Colonic mucosa (tissue), 4 donors: Measurements from ENCODE around the gene MYLIP. TPM values are rescaled to one million over a fixed set of nuclear protein-coding genes. Genes with fewer than 3 reads are reported as not detected.
A peak's percentile ranks its signal among the peaks of the same experiment; 100 is the strongest.

ENCODE experiments used
- DNase-seq: peaks from one replicate; pipeline ENCODE4 v3.0.0-alpha.2; 2020
- H3K27ac ChIP-seq: fragments of 200-600 bp; one replicate; pipeline ENCODE4 v1.8.0; 2021
- H3K27me3 ChIP-seq: fragments of 200-600 bp; one replicate; pipeline ENCODE4 v1.8.0; 2021
- H3K36me3 ChIP-seq: fragments of 200-600 bp; one replicate; pipeline ENCODE4 v1.8.0; 2021
- H3K4me1 ChIP-seq: fragments of 200-600 bp; one replicate; pipeline ENCODE4 v1.8.0; 2021; ENCODE audit warnings: mild to moderate bottlenecking
- H3K4me3 ChIP-seq: fragments of 200-600 bp; one replicate; pipeline ENCODE4 v1.8.0; 2021
- H3K9ac ChIP-seq, 2 donors: one replicate each; pipeline ENCODE4 v1.7.0; 2013; ENCODE audit warnings: control low read depth in 2 of 2, low read depth in 2 of 2, low read length in 2 of 2
- H3K9me3 ChIP-seq: fragments of 200-600 bp; one replicate; pipeline ENCODE4 v1.8.0; 2021
- intact Hi-C: fragments of 100-400 bp; cut with DNase I; formaldehyde crosslinking; loops from one replicate; pipeline ENCODE4 v1.14.1; 2022
- total RNA-seq, 2 donors: library from RNA; stranded (reverse); fragmentation: NEBNext Ultra II Directional in 1 of 2; extraction: Animal tissue kit (Norgen Biotek cat#: 25700) in 1 of 2; gene quantifications; one replicate each; pipeline ENCODE4 v1.2.1, GENCODE V29; 2021
- TF ChIP-seq, protein P1 (sequence below): fragments of 200-600 bp; IDR thresholded peaks from one replicate; pipeline ENCODE4 v1.8.0; 2022; ENCODE audit warnings: antibody characterized with exemption, mild to moderate bottlenecking
- donor health status: healthy.
- donor health status: DM: no; HTN: no; CAD: no.
- donor health status: DM: no; HTN: no; CAD: no.

MYLIP gene
- total RNA-seq, 2 donors from 2014 or later: 23.9 to 32.2 TPM

GRCh38 chr6:16134430-16134829 lies 5.5 kb downstream of the MYLIP start:
- Histone ChIP-seq H3K9ac (no peak overlapping the region), H3K27ac (no peak overlapping the region), H3K9me3 (no peaks in the 10 kb centered on the region), H3K36me3 (no peaks in the 10 kb centered on the region), H3K4me1 (peaks cover 33% of the 10 kb centered on the region), H3K4me3 (no peak overlapping the region), H3K27me3 (no peaks in the 10 kb centered on the region)
- TF ChIP-seq, protein P1, sequence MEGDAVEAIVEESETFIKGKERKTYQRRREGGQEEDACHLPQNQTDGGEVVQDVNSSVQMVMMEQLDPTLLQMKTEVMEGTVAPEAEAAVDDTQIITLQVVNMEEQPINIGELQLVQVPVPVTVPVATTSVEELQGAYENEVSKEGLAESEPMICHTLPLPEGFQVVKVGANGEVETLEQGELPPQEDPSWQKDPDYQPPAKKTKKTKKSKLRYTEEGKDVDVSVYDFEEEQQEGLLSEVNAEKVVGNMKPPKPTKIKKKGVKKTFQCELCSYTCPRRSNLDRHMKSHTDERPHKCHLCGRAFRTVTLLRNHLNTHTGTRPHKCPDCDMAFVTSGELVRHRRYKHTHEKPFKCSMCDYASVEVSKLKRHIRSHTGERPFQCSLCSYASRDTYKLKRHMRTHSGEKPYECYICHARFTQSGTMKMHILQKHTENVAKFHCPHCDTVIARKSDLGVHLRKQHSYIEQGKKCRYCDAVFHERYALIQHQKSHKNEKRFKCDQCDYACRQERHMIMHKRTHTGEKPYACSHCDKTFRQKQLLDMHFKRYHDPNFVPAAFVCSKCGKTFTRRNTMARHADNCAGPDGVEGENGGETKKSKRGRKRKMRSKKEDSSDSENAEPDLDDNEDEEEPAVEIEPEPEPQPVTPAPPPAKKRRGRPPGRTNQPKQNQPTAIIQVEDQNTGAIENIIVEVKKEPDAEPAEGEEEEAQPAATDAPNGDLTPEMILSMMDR: no peak
- intact Hi-C loops: loop anchor here (10.0 kb wide), 1 partner anchor 50 kb away; no protein-coding TSS in a partner anchor
- DNase-seq: no peak

DNA sequence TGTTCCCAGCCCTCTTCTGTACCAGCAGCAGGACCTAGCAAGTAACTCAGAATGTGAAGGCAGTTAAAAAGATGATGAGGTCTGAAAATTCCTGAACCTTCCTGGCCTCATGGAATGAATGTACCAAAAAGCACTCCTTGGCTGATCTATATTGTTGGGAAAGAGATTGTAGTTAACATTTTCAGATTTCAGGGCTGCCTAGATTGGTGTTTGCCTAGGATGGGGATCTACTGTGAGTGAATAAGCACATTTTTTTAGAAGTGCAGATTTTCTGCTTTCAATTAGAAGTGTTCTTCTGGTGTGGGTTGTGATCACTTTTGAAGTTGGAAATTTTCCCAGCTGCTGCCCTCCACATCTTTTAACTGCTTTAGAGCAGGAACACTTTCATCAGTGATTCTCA lies 6.2 kb downstream of the MYLIP start:
- H3K9ac ChIP-seq: peak overlapping the region in 1 of 2 donors; percentile 51
- intact Hi-C loops: loop anchor here (10.0 kb wide), 1 partner anchor 50 kb away; no protein-coding TSS in a partner anchor
- H3K27me3 ChIP-seq: no peaks in the 10 kb centered on the region
- no peaks in the 10 kb centered on the region for H3K36me3 ChIP-seq
- H3K27ac ChIP-seq: peak overlapping the region; percentile 14
- no peak for DNase-seq
- H3K9me3 ChIP-seq: no peaks in the 10 kb centered on the region
- TF ChIP-seq, protein P1: no peak
- H3K4me3 ChIP-seq: no peak overlapping the region
- H3K4me1 ChIP-seq: peaks cover 33% of the 10 kb centered on the region

DNA sequence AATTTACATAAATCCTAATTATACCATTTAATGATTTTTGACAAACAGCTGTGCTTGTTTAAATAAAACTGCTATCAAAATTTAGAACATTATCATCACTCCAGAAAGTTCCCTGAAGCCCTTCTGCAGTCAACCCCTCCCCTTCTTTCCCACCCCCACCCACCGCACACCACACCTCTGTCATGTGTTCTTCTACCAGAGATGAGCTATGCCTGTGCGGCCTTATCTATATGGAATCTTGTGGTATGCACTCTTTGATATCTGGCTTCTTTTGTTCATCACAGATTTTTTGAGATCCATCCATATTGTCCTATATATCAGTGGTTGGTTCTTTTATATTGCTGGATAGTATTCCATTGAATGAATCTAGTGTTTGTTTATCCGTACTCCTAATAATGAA lies 7.2 kb downstream of the MYLIP start:
- Histone ChIP-seq H3K9ac (no peak overlapping the region), H3K27ac (peak overlapping the region; percentile 31), H3K4me1 (peaks cover 33% of the 10 kb centered on the region), H3K36me3 (no peaks in the 10 kb centered on the region), H3K27me3 (no peaks in the 10 kb centered on the region), H3K4me3 (no peak overlapping the region), H3K9me3 (no peaks in the 10 kb centered on the region)
- intact Hi-C loops: loop anchor here (10.0 kb wide), 1 partner anchor 49 kb away; no protein-coding TSS in a partner anchor
- no peak for DNase-seq
- TF ChIP-seq, protein P1: no peak

DNA sequence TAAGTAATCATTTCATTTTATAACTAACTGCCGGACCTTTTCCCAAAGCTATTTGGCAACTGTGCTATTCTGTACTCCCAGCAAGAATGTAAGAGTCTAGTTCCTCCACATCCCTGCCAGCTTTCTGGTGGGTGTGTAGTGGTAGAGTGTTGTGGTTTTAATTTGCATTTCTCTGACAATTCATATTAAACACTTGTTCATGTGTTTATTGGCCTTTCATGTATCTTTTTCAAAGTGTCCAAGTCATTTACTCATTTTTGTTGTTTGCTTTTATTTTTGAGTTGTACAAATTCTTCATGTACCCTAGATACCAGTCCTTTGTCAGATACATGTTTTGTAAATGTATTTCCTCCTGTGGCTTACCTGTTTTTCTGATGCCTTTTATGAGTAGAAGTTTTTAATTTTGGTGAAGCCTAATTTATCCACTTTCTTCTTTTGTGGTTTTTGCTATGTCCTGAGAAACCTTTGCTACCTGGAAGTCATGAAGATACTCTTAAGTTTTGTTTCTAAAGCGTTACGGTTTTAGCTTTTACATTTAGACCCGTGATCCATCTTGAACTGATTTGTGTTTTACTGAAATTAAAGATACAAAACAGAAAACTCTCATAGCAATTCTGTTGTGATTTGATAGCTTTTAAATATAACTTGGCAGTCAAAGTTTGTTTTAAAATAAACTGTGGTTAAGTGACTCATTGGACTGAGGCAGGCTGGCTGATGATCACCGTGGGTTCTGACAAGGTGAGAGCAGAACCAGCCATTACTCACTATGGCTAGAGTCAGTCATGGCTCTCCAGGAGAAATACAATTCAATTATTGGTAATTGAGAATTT lies 8.0 kb downstream of the MYLIP start:
- intact Hi-C loops: loop anchor here (10.0 kb wide), 1 partner anchor 48 kb away; no protein-coding TSS in a partner anchor
- no peak for DNase-seq
- H3K4me1 ChIP-seq: peaks cover 33% of the 10 kb centered on the region

GRCh38 chr6:16137451-16137801 lies 8.5 kb downstream of the MYLIP start:
- peaks cover 33% of the 10 kb centered on the region for H3K4me1 ChIP-seq
- H3K9me3 ChIP-seq: no peaks in the 10 kb centered on the region
- no peak for DNase-seq
- intact Hi-C loops: loop anchor here (10.0 kb wide), 1 partner anchor 47 kb away; no protein-coding TSS in a partner anchor
- peak overlapping the region; percentile 31 for H3K27ac ChIP-seq
- no peaks in the 10 kb centered on the region for H3K36me3 ChIP-seq
- TF ChIP-seq, protein P1: no peak
- no peak overlapping the region for H3K4me3 ChIP-seq
- no peaks in the 10 kb centered on the region for H3K27me3 ChIP-seq
- H3K9ac ChIP-seq: no peak overlapping the region

More for the DNA sequence above, 8.0 kb downstream of the MYLIP start:
- Histone ChIP-seq H3K36me3 (no peaks in the 10 kb centered on the region), H3K9me3 (no peaks in the 10 kb centered on the region), H3K9ac (peak overlapping the region in 1 of 2 donors; percentile 19), H3K27me3 (no peaks in the 10 kb centered on the region), H3K4me3 (no peak overlapping the region), H3K27ac (peak overlapping the region; percentile 31)
- TF ChIP-seq, protein P1: no peak
